Measurements from ENCODE around the gene ERCC2.

DNA sequence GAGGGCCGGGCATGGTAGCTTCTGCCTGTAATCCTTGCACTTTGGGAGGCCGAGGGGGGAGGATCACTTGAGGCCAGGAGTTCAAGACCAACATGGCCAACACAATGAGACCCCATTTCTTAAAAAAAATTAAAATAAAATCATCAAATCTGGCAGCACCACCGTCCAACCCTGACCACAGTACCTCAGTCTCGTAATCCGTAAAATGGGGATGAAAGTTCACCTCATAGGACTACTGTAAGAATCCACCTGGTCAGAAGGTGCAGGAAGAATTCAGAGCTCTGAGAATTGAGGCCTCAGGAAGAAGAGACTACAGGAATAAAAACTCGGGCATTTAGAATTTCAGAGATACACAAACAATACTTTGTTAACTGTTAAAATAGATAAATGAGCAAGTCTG is 31.4 kb upstream of the ERCC2 start:
- TF ChIP-seq, protein P1, sequence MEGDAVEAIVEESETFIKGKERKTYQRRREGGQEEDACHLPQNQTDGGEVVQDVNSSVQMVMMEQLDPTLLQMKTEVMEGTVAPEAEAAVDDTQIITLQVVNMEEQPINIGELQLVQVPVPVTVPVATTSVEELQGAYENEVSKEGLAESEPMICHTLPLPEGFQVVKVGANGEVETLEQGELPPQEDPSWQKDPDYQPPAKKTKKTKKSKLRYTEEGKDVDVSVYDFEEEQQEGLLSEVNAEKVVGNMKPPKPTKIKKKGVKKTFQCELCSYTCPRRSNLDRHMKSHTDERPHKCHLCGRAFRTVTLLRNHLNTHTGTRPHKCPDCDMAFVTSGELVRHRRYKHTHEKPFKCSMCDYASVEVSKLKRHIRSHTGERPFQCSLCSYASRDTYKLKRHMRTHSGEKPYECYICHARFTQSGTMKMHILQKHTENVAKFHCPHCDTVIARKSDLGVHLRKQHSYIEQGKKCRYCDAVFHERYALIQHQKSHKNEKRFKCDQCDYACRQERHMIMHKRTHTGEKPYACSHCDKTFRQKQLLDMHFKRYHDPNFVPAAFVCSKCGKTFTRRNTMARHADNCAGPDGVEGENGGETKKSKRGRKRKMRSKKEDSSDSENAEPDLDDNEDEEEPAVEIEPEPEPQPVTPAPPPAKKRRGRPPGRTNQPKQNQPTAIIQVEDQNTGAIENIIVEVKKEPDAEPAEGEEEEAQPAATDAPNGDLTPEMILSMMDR (conservative IDR thresholded peaks at IDR 0.05; ENCODE audit: low read depth in 2 of 2) = no peak
- TF ChIP-seq POLR2AphosphoS5 (IDR thresholded peaks at IDR 0.05; ENCODE audit: low read depth) (no peak), CREB1 (CRISPR knock-in tag; IDR thresholded peaks at IDR 0.05; ENCODE audit: low read depth) (no peak), EZH2 (IDR thresholded peaks at IDR 0.05; ENCODE audit: low read depth, unreplicated experiment) (no peak), ZNF114 (CRISPR knock-in tag; IDR thresholded peaks at IDR 0.05) (no peak), EZH2phosphoT487 (IDR thresholded peaks at IDR 0.05; ENCODE audit: unreplicated experiment) (no peak)
- TF ChIP-seq, protein P2, sequence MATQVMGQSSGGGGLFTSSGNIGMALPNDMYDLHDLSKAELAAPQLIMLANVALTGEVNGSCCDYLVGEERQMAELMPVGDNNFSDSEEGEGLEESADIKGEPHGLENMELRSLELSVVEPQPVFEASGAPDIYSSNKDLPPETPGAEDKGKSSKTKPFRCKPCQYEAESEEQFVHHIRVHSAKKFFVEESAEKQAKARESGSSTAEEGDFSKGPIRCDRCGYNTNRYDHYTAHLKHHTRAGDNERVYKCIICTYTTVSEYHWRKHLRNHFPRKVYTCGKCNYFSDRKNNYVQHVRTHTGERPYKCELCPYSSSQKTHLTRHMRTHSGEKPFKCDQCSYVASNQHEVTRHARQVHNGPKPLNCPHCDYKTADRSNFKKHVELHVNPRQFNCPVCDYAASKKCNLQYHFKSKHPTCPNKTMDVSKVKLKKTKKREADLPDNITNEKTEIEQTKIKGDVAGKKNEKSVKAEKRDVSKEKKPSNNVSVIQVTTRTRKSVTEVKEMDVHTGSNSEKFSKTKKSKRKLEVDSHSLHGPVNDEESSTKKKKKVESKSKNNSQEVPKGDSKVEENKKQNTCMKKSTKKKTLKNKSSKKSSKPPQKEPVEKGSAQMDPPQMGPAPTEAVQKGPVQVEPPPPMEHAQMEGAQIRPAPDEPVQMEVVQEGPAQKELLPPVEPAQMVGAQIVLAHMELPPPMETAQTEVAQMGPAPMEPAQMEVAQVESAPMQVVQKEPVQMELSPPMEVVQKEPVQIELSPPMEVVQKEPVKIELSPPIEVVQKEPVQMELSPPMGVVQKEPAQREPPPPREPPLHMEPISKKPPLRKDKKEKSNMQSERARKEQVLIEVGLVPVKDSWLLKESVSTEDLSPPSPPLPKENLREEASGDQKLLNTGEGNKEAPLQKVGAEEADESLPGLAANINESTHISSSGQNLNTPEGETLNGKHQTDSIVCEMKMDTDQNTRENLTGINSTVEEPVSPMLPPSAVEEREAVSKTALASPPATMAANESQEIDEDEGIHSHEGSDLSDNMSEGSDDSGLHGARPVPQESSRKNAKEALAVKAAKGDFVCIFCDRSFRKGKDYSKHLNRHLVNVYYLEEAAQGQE (IDR thresholded peaks at IDR 0.05; ENCODE audit: unreplicated experiment) = no peak

Measured in GM23338 (cell line).